Sigmoid colon (tissue), 7 donors: ENCODE results near the gene NOL6. TPM values are rescaled to one million over a fixed set of nuclear protein-coding genes. Genes with fewer than 3 reads are reported as not detected.

Experiments
- DNase-seq: peaks from one replicate; pipeline ENCODE4 v3.0.0-alpha.2; 2019
- H3K27ac ChIP-seq, 4 donors: fragments of 200-600 bp; sonication (generic); one replicate each; pipeline ENCODE4 v1.5.1; 2016 to 2019; ENCODE audit warnings: mild to moderate bottlenecking in 1 of 4
- H3K27me3 ChIP-seq, 3 donors: fragments of 200-600 bp; sonication (generic); one replicate each; pipeline ENCODE4 v1.5.1; 2019; ENCODE audit warnings: mild to moderate bottlenecking in 1 of 3
- H3K36me3 ChIP-seq, 4 donors: fragments of 200-600 bp; sonication (generic); one replicate each; pipeline ENCODE4 v1.5.1; 2016 to 2019
- H3K4me1 ChIP-seq, 4 donors: fragments of 200-600 bp; sonication (generic); one replicate each; pipeline ENCODE4 v1.5.1; 2017 to 2019
- H3K4me3 ChIP-seq, 4 donors: fragments of 200-600 bp; sonication (generic); one replicate each; pipeline ENCODE4 v1.5.1; 2017 to 2019; ENCODE audit warnings: mild to moderate bottlenecking in 2 of 4, moderate library complexity in 1 of 4
- H3K9me3 ChIP-seq, 4 donors: fragments of 200-600 bp in 3 of 4; sonication (generic) in 3 of 4; one replicate each; pipeline versions ENCODE4 v1.5.1 to v1.6.1; 2013 to 2019
- CTCF ChIP-seq, 4 experiments: fragments of 450-650 bp in 3 of 4; fragments of 200-600 bp in 1 of 4; IDR thresholded peaks; one replicate each; pipeline ENCODE4 v1.5.1; 2016 to 2019; ENCODE audit warnings: antibody characterized with exemption in 4 of 4, mild to moderate bottlenecking in 3 of 4, moderate library complexity in 2 of 4
- EP300 ChIP-seq, 4 donors: sonication (generic); formaldehyde crosslinking; IDR thresholded peaks; one replicate each; pipeline ENCODE4 v1.6.1; 2017; ENCODE audit warnings: antibody characterized with exemption in 4 of 4
- POLR2A ChIP-seq, 2 donors: fragments of 450-650 bp; IDR thresholded peaks; one replicate each; pipeline ENCODE4 v1.6.1; 2016; ENCODE audit warnings: antibody characterized with exemption in 2 of 2, mild to moderate bottlenecking in 2 of 2, moderate library complexity in 2 of 2
- POLR2AphosphoS5 ChIP-seq, 4 donors: sonication (generic); formaldehyde crosslinking; IDR thresholded peaks; one replicate each; pipeline ENCODE4 v1.6.1; 2017; ENCODE audit warnings: antibody characterized with exemption in 4 of 4
- WGBS, 2 donors: extraction: QIAGEN DNeasy Blood & Tissue Kit; methylation state at CpG; one replicate each; pipeline ENCODE4 v1.1.7; 2013; 5-methylcytosine and 5-hydroxymethylcytosine counted together
- intact Hi-C: fragments of 100-400 bp; cut with DNase I; formaldehyde crosslinking; loops from one replicate; pipeline ENCODE4 v1.15.1; 2023
- polyA plus RNA-seq, 3 donors: library from polyadenylated mRNA; stranded (reverse); fragments of 200-250 nt; gene quantifications; one replicate each; pipeline ENCODE4 v1.2.3, GENCODE V29; 2013
- small RNA-seq, 3 donors: library from RNA; depleted of rRNA; stranded (forward); fragments of <200 nt; gene quantifications; one replicate each; pipeline ENCODE3, GENCODE V24; 2016
- total RNA-seq, 4 donors: library from RNA; depleted of rRNA; stranded (reverse); fragments of >200 nt; gene quantifications; one replicate each; pipeline ENCODE4 v1.1.0, GENCODE V29; 2016
- donor health status: healthy with polysubstance abuse.
- donor health status: Bipolar disorder and iron deficiency.
- donor health status: healthy.

The NOL6 gene
- total and polyA plus RNA-seq, 7 donors = 5.5 to 23.6 (median 9.9) TPM

GRCh38 chr9:33415501-33416038 is 58.2 kb downstream of the NOL6 start:
- H3K36me3 ChIP-seq = no peaks in the 10 kb centered on the region
- intact Hi-C loops = loop anchor here (1.0 kb wide), 1 partner anchor 40 kb away; no protein-coding TSS in a partner anchor
- DNase-seq = peak; percentile 75
- 5 to 22% methylated on average over 9 of the region's 9 CpGs for WGBS, 2 donors
- no peak overlapping the region for H3K4me3 ChIP-seq
- no peak overlapping the region for H3K27ac ChIP-seq
- peaks cover 0 to 7% (median 4%) of the 10 kb centered on the region in 4 donors for H3K4me1 ChIP-seq
- TF ChIP-seq POLR2AphosphoS5 (IDR thresholded peaks at IDR 0.05) (no peak), CTCF (IDR thresholded peaks at IDR 0.05) (peak; percentile 46 to 76 (median 69)), POLR2A (IDR thresholded peaks at IDR 0.05) (no peak), EP300 (IDR thresholded peaks at IDR 0.05) (no peak)
- H3K9me3 ChIP-seq = no peaks in the 10 kb centered on the region
- H3K27me3 ChIP-seq = no peaks in the 10 kb centered on the region

GRCh38 chr9:33414889-33415500 is 58.7 kb downstream of the NOL6 start:
- 31 to 69% methylated on average over 13 of the region's 13 CpGs for WGBS, 2 donors
- H3K9me3 ChIP-seq = no peaks in the 10 kb centered on the region
- H3K27ac ChIP-seq = no peak overlapping the region
- peaks cover 0 to 7% (median 4%) of the 10 kb centered on the region in 4 donors for H3K4me1 ChIP-seq
- DNase-seq = no peak
- intact Hi-C loops = loop anchor here (1.0 kb wide), 1 partner anchor 40 kb away; no protein-coding TSS in a partner anchor
- no peaks in the 10 kb centered on the region for H3K27me3 ChIP-seq
- TF ChIP-seq CTCF (IDR thresholded peaks at IDR 0.05) = no peak
- no peak for TF ChIP-seq POLR2A (IDR thresholded peaks at IDR 0.05)
- TF ChIP-seq EP300 (IDR thresholded peaks at IDR 0.05) = no peak
- TF ChIP-seq POLR2AphosphoS5 (IDR thresholded peaks at IDR 0.05) = no peak
- H3K36me3 ChIP-seq = no peaks in the 10 kb centered on the region
- H3K4me3 ChIP-seq = no peak overlapping the region

- H3K27ac ChIP-seq = no peak overlapping the region
- no peaks in the 10 kb centered on the region for H3K36me3 ChIP-seq
- H3K27me3 ChIP-seq = no peaks in the 10 kb centered on the region
- H3K4me1 ChIP-seq = peaks cover 0 to 7% (median 4%) of the 10 kb centered on the region in 4 donors
- DNase-seq = no peak
- TF ChIP-seq CTCF (IDR thresholded peaks at IDR 0.05) (no peak), POLR2AphosphoS5 (IDR thresholded peaks at IDR 0.05) (no peak), EP300 (IDR thresholded peaks at IDR 0.05) (no peak), POLR2A (IDR thresholded peaks at IDR 0.05) (no peak)
- intact Hi-C loops = no loop called here
- H3K4me3 ChIP-seq = no peak overlapping the region
- WGBS, 2 donors = 25 to 35% methylated on average over 3 of the region's 3 CpGs
- H3K9me3 ChIP-seq = no peaks in the 10 kb centered on the region
Observed at GRCh38 chr9:33414268-33414667, 59.5 kb downstream of the NOL6 start.

Small RNAs within 50 kb of the gene (small RNA-seq; reads per million reads assigned to genes)
- gene AL356218.2 (0 reads per million in 3 donors), gene MIR6851 (0 reads per million in 3 donors)

Other genes starting within 250 kb of the NOL6 start
- gene SPINK4, start 233.8 kb downstream of the NOL6 start, total RNA-seq = not detected
- gene SPINK4, start 233.8 kb downstream of the NOL6 start, polyA plus RNA-seq = 1,000 to 10,000 TPM in 1 of 3 donors, 100 to 1,000 TPM in 1, 10 to 100 TPM in 1; 26.4 to 1,105 (median 121) TPM
- 100 to 1,000 TPM in 3 of 4 donors, 10 to 100 TPM in 1; 93.3 to 164 (median 135) TPM for gene BAG1, start 209.2 kb downstream of the NOL6 start, total RNA-seq
- gene BAG1, start 209.2 kb downstream of the NOL6 start, polyA plus RNA-seq = 100 to 1,000 TPM; 105 to 243 (median 198) TPM
- 10 to 100 TPM; 54.6 to 79.6 (median 64.3) TPM for gene CHMP5, start 208.9 kb downstream of the NOL6 start, total RNA-seq
- gene CHMP5, start 208.9 kb downstream of the NOL6 start, polyA plus RNA-seq = 100 to 1,000 TPM in 2 of 3 donors, 10 to 100 TPM in 1; 80.6 to 307 (median 183) TPM
- gene NFX1, start 183.4 kb downstream of the NOL6 start, total RNA-seq = 10 to 100 TPM; 34.3 to 40.7 (median 38.6) TPM
- 10 to 100 TPM; 15.7 to 18.6 (median 17.7) TPM for gene NFX1, start 183.4 kb downstream of the NOL6 start, polyA plus RNA-seq
- 1 to 10 TPM in 2 of 4 donors, under 1 TPM in 1, not detected in 1; 0.33 to 8.6 (median 2.8) TPM for gene AQP7, start 71.4 kb downstream of the NOL6 start, total RNA-seq
- 10 to 100 TPM in 1 of 3 donors, 1 to 10 TPM in 2; 2.4 to 14.6 (median 8.6) TPM for gene AQP7, start 71.4 kb downstream of the NOL6 start, polyA plus RNA-seq
- 1 to 10 TPM; 3.0 to 6.9 (median 4.5) TPM for gene AQP3, start 26.3 kb downstream of the NOL6 start, total RNA-seq
- 10 to 100 TPM in 1 of 3 donors, 1 to 10 TPM in 2; 1.6 to 13.6 (median 1.8) TPM for gene AQP3, start 26.3 kb downstream of the NOL6 start, polyA plus RNA-seq
- under 1 TPM in 1 of 4 donors, not detected in 3; under 0.01 TPM for gene ANKRD18B, start 50.3 kb upstream of the NOL6 start, total RNA-seq
- under 1 TPM in 1 of 3 donors, not detected in 2; 0.60 TPM for gene ANKRD18B, start 50.3 kb upstream of the NOL6 start, polyA plus RNA-seq